Stimulated activated naive B cell treated with anti-CD40 and anti-IgM and Interleukin-4, amounts not matched to agents 10 μg/mL and 1 μg/mL and 100 μg/mL, for 72 hours (primary cell): ENCODE measurements around the gene REEP5.
"Not testable (repeated sequence)": the region's sequence is repeated elsewhere in the genome, so short reads cannot be mapped to it uniquely, and the experiment has no call there.

Experiments
- ATAC-seq, 2 donors: fragments of 150-1000 bp; cut with Tn5 transposase; replicated peaks; 2 replicates each; pipeline ENCODE4 v1.10.0; 2021; ENCODE audit warnings: moderate library complexity in 1 of 2
- DNase-seq: peaks from one replicate; pipeline ENCODE4 v3.0.0; 2021
- H3K27ac Mint-ChIP-seq: one replicate; pipeline ENCODE4 v1.8.0; 2022; ENCODE audit warnings: mild to moderate bottlenecking, mixed read lengths
- H3K27me3 Mint-ChIP-seq, 2 donors: one replicate each; pipeline ENCODE4 v1.8.0; 2022; ENCODE audit warnings: mixed read lengths in 2 of 2
- H3K36me3 Mint-ChIP-seq, 2 donors: one replicate each; pipeline ENCODE4 v1.8.0; 2022; ENCODE audit warnings: mixed read lengths in 2 of 2, mild to moderate bottlenecking in 1 of 2
- H3K4me1 Mint-ChIP-seq, 2 donors: one replicate each; pipeline ENCODE4 v1.8.0; 2022; ENCODE audit warnings: mixed read lengths in 2 of 2, mild to moderate bottlenecking in 1 of 2
- H3K4me3 Mint-ChIP-seq, 2 donors: one replicate each; pipeline ENCODE4 v1.8.0; 2022; ENCODE audit warnings: mild to moderate bottlenecking in 2 of 2, mixed read lengths in 2 of 2, moderate library complexity in 1 of 2
- H3K9me3 Mint-ChIP-seq, 2 donors: one replicate each; pipeline ENCODE4 v1.8.0; 2022; ENCODE audit warnings: mixed read lengths in 2 of 2, mild to moderate bottlenecking in 1 of 2

Gene REEP5

GRCh38 chr5:112921833-112922817 is at the start of gene REEP5:
Gene REEP5, minus strand, starts transcription at chr5:112922227. Its CDS starts 37 bp downstream, at chr5:112922190.
- peak within 1 kb of the TSS; percentile 80 to 100 for H3K4me3 Mint-ChIP-seq
- peak within 1 kb of the TSS; percentile 100 for H3K27ac Mint-ChIP-seq
- no peaks in the 10 kb centered on the region for H3K27me3 Mint-ChIP-seq
- peak; percentile 74 to 77 for ATAC-seq
- peaks cover 42 to 69% of the 10 kb centered on the region in 2 donors for H3K4me1 Mint-ChIP-seq
- H3K36me3 Mint-ChIP-seq: peaks cover 28 to 30% of the 10 kb centered on the region in 2 donors
- no peaks in the 10 kb centered on the region for H3K9me3 Mint-ChIP-seq
- peak; percentile 76 for DNase-seq

- Mint-ChIP-seq H3K4me3 (no peak overlapping the region), H3K36me3 (no peaks in the 10 kb centered on the region), H3K27me3 (no peaks in the 10 kb centered on the region), H3K4me1 (peaks cover 18 to 24% of the 10 kb centered on the region in 2 donors), H3K27ac (no peak overlapping the region), H3K9me3 (no peaks in the 10 kb centered on the region)
- DNase-seq (no peak), ATAC-seq (peak; percentile 25 to 37)
Measured at GRCh38 chr5:112971276-112971675, 49.2 kb upstream of the REEP5 start.

GRCh38 chr5:112968411-112969106 is 46.5 kb upstream of the REEP5 start:
- no peaks in the 10 kb centered on the region for H3K27me3 Mint-ChIP-seq
- H3K4me3 Mint-ChIP-seq: no peak overlapping the region
- no peaks in the 10 kb centered on the region for H3K36me3 Mint-ChIP-seq
- no peaks in the 10 kb centered on the region for H3K9me3 Mint-ChIP-seq
- no peak overlapping the region for H3K27ac Mint-ChIP-seq
- peaks cover 14 to 21% of the 10 kb centered on the region in 2 donors for H3K4me1 Mint-ChIP-seq
- ATAC-seq (no peak), DNase-seq (no peak)

GRCh38 chr5:112967520-112968083 is 45.6 kb upstream of the REEP5 start:
- H3K4me3 Mint-ChIP-seq: no peak overlapping the region
- H3K9me3 Mint-ChIP-seq: no peaks in the 10 kb centered on the region
- H3K27ac Mint-ChIP-seq: no peak overlapping the region
- H3K4me1 Mint-ChIP-seq: peaks cover 19 to 30% of the 10 kb centered on the region in 2 donors
- ATAC-seq: no peak
- no peaks in the 10 kb centered on the region for H3K36me3 Mint-ChIP-seq
- H3K27me3 Mint-ChIP-seq: no peaks in the 10 kb centered on the region
- DNase-seq: no peak

GRCh38 chr5:112965733-112966306 is 43.8 kb upstream of the REEP5 start:
- Mint-ChIP-seq H3K4me1 (peaks cover 20 to 30% of the 10 kb centered on the region in 2 donors), H3K4me3 (no peak overlapping the region), H3K27me3 (no peaks in the 10 kb centered on the region), H3K36me3 (no peaks in the 10 kb centered on the region), H3K9me3 (no peaks in the 10 kb centered on the region), H3K27ac (no peak overlapping the region)
- no peak for ATAC-seq
- no peak for DNase-seq

- not testable (repeated sequence) for H3K27ac Mint-ChIP-seq, H3K4me3 Mint-ChIP-seq, H3K36me3 Mint-ChIP-seq, H3K9me3 Mint-ChIP-seq, DNase-seq, ATAC-seq, H3K27me3 Mint-ChIP-seq
- peaks cover 18 to 41% of the 10 kb centered on the region in 2 donors for H3K4me1 Mint-ChIP-seq
Measured at GRCh38 chr5:112963374-112963733, 41.3 kb upstream of the REEP5 start.

GRCh38 chr5:112960863-112961504 is 39.0 kb upstream of the REEP5 start:
- Mint-ChIP-seq H3K36me3 (no peaks in the 10 kb centered on the region), H3K27ac (no peak overlapping the region), H3K27me3 (no peaks in the 10 kb centered on the region), H3K4me3 (no peak overlapping the region), H3K9me3 (no peaks in the 10 kb centered on the region), H3K4me1 (peaks cover 20 to 46% of the 10 kb centered on the region in 2 donors)
- DNase-seq (no peak), ATAC-seq (no peak)

- H3K4me3 Mint-ChIP-seq: no peak overlapping the region
- no peak for DNase-seq
- peaks cover 20 to 46% of the 10 kb centered on the region in 2 donors for H3K4me1 Mint-ChIP-seq
Measured at GRCh38 chr5:112960315-112960714, 38.3 kb upstream of the REEP5 start.

GRCh38 chr5:112959872-112960271 is 37.8 kb upstream of the REEP5 start:
- peaks cover 20 to 46% of the 10 kb centered on the region in 2 donors for H3K4me1 Mint-ChIP-seq
- H3K36me3 Mint-ChIP-seq, H3K27me3 Mint-ChIP-seq, H3K27ac Mint-ChIP-seq, H3K9me3 Mint-ChIP-seq, H3K4me3 Mint-ChIP-seq, DNase-seq, ATAC-seq: not testable (repeated sequence)

More at GRCh38 chr5:112960315-112960714, 38.3 kb upstream of the REEP5 start:
- H3K27ac Mint-ChIP-seq: peak overlapping the region; percentile 56
- H3K27me3 Mint-ChIP-seq: no peaks in the 10 kb centered on the region
- no peaks in the 10 kb centered on the region for H3K36me3 Mint-ChIP-seq
- no peaks in the 10 kb centered on the region for H3K9me3 Mint-ChIP-seq
- no peak for ATAC-seq

- H3K27ac Mint-ChIP-seq: no peak overlapping the region
- no peaks in the 10 kb centered on the region for H3K27me3 Mint-ChIP-seq
- no peaks in the 10 kb centered on the region for H3K9me3 Mint-ChIP-seq
- DNase-seq: no peak
- ATAC-seq: peak; percentile 71 to 75
- H3K4me1 Mint-ChIP-seq: peaks cover 17 to 37% of the 10 kb centered on the region in 2 donors
- no peak overlapping the region for H3K4me3 Mint-ChIP-seq
- H3K36me3 Mint-ChIP-seq: no peaks in the 10 kb centered on the region
Measured at GRCh38 chr5:112958093-112959088, 36.4 kb upstream of the REEP5 start.

GRCh38 chr5:112957036-112957808 is 35.2 kb upstream of the REEP5 start:
- H3K4me1 Mint-ChIP-seq: peaks cover 13 to 28% of the 10 kb centered on the region in 2 donors
- no peaks in the 10 kb centered on the region for H3K27me3 Mint-ChIP-seq
- H3K4me3 Mint-ChIP-seq: no peak overlapping the region
- no peak overlapping the region for H3K27ac Mint-ChIP-seq
- no peaks in the 10 kb centered on the region for H3K36me3 Mint-ChIP-seq
- DNase-seq (no peak), ATAC-seq (no peak)
- H3K9me3 Mint-ChIP-seq: no peaks in the 10 kb centered on the region

- no peaks in the 10 kb centered on the region for H3K9me3 Mint-ChIP-seq
- no peak overlapping the region for H3K27ac Mint-ChIP-seq
- H3K4me1 Mint-ChIP-seq: peaks cover 13 to 28% of the 10 kb centered on the region in 2 donors
- no peaks in the 10 kb centered on the region for H3K36me3 Mint-ChIP-seq
- no peak for DNase-seq
- ATAC-seq: no peak
- no peaks in the 10 kb centered on the region for H3K27me3 Mint-ChIP-seq
- no peak overlapping the region for H3K4me3 Mint-ChIP-seq
Measured at GRCh38 chr5:112956606-112957005, 34.6 kb upstream of the REEP5 start.
